HG02642 (cell line): ENCODE measurements around the gene SCGN.

Experiments used
- ATAC-seq: cut with Tn5 transposase; IDR thresholded peaks from one replicate; pipeline ENCODE4 v1.9.1; 2021; ENCODE audit warnings: mild to moderate bottlenecking; ENCODE audit not compliant: unreplicated experiment, poor library complexity

The SCGN gene

GRCh38 chr6:25652007-25652515, at the start of gene SCGN:
SCGN (plus strand) TSS chr6:25652215; CDS start chr6:25652404, 189 bp downstream.
- ATAC-seq = no peak

- no peak for ATAC-seq
Observed at GRCh38 chr6:25602674-25602982, 49.4 kb upstream of the SCGN start.

GRCh38 chr6:25603251-25603650, 48.8 kb upstream of the SCGN start:
- no peak for ATAC-seq

DNA sequence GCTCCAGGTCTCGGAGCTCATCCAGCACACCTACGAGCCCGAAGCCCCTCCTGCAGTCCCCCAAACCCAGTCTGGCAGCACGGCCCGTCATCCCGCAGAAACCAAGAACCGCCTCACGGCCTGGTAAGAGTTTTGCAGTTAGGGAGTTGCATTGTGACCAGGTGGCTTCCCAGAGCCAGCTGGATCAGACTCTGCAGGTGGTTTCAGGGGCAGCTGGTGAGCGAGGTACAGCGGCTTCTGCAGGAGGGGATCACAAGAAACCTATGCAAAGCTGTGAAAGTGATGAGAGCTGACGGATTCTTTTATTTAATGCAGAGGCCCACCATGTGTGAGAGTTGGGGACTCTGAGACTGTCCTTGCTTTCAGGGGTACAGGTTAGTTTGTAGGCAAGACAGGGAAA, 45.9 kb upstream of the SCGN start:
- ATAC-seq = no peak

DNA sequence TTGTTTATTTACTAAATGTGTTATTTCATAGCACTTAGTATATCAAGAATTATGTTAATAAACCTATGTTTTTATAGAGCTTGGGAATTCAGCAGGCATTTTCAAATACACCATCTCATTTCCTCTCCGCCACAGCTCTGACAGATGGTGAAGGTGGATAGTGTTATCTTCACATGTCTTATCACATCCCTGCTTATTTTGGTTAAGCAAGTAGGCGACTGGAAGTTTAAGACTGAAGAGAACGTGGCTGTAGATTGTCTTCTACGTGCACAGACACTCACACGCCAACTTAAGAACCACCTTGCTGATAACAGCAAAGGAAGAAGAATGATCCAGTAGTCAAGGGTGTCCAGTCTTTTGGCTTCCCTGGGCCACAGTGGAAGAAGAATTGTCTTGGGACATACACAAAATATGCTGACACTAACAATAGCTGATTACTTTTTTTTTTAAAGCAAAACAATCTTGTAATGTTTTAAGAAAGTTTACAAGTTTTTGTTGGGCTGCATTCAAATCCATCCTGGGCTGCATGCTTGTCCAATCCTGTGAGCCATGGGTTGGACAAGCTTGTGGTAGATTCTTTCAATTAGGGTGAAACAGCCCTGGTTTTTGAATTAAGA, 43.3 kb upstream of the SCGN start:
- ATAC-seq = no peak

DNA sequence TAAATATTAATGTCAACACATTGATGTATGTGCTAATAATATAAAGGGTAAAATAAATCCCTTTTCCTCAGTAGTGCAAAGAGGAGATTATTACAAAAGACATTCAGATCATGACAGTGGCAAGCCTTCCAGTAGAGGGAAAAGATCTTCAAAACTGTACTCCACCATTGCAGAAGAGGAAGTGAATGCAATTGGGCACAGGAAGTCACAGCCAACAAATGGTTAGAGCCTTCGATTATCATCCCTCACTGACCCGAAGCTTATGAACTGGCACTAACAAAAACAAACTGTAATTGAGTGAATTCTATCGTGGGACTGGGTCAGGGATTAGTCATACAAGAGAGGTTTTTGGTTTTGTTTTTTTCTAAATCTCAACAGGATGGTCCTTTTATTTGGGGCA, 39.3 kb upstream of the SCGN start:
- ATAC-seq = no peak

- no peak for ATAC-seq
Observed at GRCh38 chr6:25613415-25613814, 38.6 kb upstream of the SCGN start.

DNA sequence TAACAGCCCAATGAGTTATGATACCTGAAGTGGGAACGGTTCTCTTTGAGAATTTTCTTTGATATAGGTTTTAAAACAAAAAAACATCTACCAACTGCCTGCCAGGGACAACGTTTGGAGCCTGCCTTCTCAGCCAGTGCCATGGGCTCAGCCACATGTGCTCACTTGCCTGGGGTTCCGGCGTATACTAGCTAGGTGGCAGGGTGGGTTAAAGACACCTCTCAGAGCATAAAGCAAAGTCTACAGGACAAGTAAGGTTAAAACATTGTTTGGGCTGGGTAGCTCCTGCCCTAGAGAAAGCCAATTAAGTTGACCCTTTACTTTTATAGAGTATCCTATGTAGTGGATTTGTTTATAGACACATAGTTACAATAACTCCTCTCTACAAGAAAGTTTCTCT, 38.0 kb upstream of the SCGN start:
- no peak for ATAC-seq

GRCh38 chr6:25615471-25615870, 36.5 kb upstream of the SCGN start:
- no peak for ATAC-seq

- ATAC-seq = no peak
Observed at GRCh38 chr6:25617997-25618396, 34.0 kb upstream of the SCGN start.

- no peak for ATAC-seq
Observed at GRCh38 chr6:25619217-25619616, 32.8 kb upstream of the SCGN start.

- ATAC-seq = no peak
Observed at GRCh38 chr6:25620391-25620790, 31.6 kb upstream of the SCGN start.

GRCh38 chr6:25623065-25623464, 28.9 kb upstream of the SCGN start:
- ATAC-seq = no peak

GRCh38 chr6:25623879-25624278, 28.1 kb upstream of the SCGN start:
- ATAC-seq = no peak

- no peak for ATAC-seq
Observed at GRCh38 chr6:25627001-25627400, 25.0 kb upstream of the SCGN start.

DNA sequence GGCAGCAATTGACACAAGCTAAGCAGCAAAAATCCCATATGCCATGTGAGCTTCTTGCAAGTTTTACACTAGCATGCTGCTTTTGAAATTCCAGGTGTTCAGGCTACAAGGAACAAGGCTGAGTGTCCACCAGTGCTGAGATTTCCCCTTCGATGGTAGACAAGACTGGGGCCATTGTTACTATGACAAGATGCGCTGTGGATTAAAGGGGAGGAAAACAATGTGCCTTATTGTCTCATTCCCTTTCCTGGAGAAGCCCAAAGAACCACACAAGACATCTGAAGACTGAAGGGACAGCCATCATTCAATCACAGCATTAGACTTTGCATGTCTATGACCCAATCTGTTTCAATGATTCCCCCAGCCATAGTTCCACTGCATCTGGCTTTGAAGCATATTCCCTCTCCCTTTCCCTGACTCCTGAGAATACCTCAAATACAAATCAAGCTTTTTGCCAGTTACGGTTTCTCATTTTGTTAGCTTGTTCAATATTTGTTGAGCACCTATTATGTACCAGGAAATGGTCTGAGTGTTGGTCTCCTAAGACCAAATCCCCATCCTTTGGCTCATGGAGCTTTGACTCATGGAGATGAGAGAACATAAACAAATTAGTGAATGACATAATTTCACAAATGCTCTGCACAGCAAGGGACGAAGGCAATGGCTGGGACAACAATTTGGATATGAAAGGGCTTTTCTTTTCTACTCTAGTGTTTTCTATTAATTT, 23.4 kb upstream of the SCGN start:
- no peak for ATAC-seq

DNA sequence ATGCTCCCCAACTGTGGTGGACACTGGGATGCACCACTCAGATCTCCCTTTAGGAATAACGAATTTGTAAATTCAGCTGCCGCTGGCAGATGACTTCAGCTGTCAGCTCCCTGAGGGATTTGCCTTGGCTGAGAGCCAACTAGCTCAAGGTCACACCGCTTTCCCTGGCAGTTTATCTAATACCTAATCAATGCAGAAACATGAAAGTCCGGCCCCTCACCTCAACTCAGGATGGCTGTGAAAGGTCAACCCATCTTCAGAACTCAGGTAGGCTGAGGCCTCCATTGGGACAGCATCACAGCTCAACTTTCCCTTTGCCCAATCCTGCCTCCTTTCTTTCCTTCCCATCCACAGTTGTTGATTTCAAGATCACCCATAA, 22.8 kb upstream of the SCGN start:
- no peak for ATAC-seq

GRCh38 chr6:25630508-25631278, 21.3 kb upstream of the SCGN start:
- ATAC-seq = no peak

GRCh38 chr6:25635886-25636317, 16.1 kb upstream of the SCGN start:
- ATAC-seq = no peak

DNA sequence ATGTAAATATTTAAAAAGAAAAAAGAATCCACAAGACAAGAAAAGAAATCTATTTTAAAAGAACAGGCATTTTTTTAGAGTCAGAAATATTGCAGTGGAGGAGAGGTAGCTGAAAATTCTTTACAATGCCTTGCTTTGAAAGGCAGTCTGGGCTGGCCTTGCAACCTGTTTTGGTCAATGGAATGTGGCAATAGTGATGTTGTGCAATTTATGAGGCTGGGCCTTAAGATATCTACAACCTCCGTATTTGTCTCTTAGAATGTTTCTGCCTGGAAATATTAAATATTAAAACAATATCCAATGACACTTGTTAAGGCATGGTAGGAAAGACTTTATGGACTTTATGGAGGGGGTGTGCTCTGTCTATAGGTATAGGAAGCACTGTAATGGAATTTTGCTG, 14.8 kb upstream of the SCGN start:
- no peak for ATAC-seq

DNA sequence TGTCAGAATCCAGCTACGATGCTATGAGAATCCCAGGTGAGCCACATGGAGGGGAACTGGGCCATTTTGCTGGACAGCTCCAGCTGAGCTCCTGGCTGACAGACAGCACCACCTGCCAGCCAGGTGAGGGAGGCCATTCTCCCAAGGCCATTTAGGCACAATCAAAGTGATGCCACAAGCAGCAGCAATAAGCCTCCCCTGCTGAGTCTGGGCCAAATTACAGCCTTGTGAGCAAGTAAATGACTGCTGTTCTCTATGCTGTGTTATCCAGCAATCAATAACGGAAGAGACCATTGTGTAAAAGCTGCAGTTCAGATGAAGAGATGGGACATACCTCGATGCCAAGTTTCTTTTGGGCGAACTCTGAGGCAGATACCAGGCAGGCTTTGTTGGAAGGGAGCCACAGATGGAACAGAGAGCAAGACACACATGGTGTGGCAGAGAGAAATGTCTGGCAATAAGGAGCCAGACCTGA, 14.0 kb upstream of the SCGN start:
- ATAC-seq = no peak
